ENCODE data around the gene TAF3.

GRCh38 chr10:7917736-7918135 is 99.4 kb downstream of the TAF3 start:
- TF ChIP-seq SIN3A (IDR thresholded peaks at IDR 0.05; ENCODE audit: borderline replicate concordance, insufficient read depth, low read depth, low read length) (no peak), REST (IDR thresholded peaks at IDR 0.05; ENCODE audit: insufficient read depth in 1 of 2, low read depth in 2 of 2, low read length in 1 of 2) (no peak)
- TF ChIP-seq, protein P1, sequence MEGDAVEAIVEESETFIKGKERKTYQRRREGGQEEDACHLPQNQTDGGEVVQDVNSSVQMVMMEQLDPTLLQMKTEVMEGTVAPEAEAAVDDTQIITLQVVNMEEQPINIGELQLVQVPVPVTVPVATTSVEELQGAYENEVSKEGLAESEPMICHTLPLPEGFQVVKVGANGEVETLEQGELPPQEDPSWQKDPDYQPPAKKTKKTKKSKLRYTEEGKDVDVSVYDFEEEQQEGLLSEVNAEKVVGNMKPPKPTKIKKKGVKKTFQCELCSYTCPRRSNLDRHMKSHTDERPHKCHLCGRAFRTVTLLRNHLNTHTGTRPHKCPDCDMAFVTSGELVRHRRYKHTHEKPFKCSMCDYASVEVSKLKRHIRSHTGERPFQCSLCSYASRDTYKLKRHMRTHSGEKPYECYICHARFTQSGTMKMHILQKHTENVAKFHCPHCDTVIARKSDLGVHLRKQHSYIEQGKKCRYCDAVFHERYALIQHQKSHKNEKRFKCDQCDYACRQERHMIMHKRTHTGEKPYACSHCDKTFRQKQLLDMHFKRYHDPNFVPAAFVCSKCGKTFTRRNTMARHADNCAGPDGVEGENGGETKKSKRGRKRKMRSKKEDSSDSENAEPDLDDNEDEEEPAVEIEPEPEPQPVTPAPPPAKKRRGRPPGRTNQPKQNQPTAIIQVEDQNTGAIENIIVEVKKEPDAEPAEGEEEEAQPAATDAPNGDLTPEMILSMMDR (IDR thresholded peaks at IDR 0.05), result no peak

All from Panc1 (cell line).